Measurements from ENCODE around the gene LILRB5.
"Not testable (repeated sequence)": the region's sequence is repeated elsewhere in the genome, so short reads cannot be mapped to it uniquely, and the experiment has no call there.

Gene LILRB5

GRCh38 chr19:54274516-54274915 is 17.4 kb upstream of the LILRB5 start:
- not testable (repeated sequence) for DNase-seq

DNA sequence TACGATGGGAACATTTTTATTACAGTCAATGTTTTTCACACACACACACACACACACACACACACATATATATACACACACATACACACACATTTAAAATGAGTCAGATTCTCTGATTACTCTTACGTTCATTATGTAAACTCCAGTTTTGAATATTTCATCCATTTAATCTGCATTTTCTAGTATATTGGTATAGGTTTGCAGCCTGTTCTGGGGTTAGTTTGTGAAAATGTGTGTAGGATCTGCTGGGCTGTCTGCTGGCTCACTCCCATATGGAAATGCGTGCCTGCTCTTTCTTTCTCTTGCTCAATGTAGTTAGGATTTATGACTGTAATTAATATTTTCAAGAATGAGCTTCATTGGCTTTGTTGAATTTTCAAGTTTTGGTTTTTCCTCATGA is 16.7 kb upstream of the LILRB5 start:
- DNase-seq, result no peak

GRCh38 chr19:54272181-54272580 is 15.1 kb upstream of the LILRB5 start:
- DNase-seq, result not testable (repeated sequence)

DNA sequence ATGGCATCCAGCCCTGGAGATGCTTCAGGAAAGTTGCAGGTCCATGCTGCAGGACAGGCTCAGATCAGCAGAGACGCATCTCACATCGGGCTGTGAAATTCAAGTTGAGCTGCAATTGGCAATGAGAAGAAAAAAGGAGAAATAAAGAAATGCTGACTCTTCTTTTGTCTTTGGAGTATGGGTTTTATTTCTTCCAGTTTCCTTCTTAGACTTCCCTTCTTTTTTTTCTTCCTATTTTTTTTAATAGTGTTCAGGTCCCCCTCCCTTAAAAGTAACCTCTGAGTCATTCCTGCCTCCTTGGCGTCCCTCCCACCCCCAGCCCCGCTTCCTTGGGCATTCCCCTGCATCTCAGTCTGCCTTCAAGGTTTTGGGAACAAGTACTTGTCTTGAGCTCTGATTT is 14.5 kb upstream of the LILRB5 start:
- DNase-seq, result not testable (repeated sequence)

- DNase-seq, result no peak
These were observed 14.0 kb upstream of the LILRB5 start for GRCh38 chr19:54271106-54271505.

DNA sequence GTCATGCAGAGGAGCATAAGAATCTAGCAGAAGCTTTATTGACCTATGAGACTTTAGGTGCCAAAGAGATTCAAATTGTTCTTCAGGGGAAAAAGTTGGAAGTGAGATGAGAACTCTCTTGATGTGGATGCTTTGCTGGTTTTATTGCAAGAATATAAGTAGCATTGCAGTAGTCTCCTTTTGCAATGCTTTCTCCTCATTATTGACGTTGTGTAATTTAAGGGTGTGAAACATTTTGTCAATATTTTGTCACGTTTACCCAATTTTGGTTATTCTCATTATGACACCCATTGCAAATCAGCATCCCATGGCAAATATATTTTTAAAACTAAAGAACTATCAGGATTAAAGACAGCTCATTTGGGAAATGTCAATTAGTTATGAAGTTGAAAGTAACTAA is 11.9 kb upstream of the LILRB5 start:
- no peak for DNase-seq

- DNase-seq, result peak; percentile 67
These were observed 9.1 kb upstream of the LILRB5 start for GRCh38 chr19:54266133-54266532.

DNA sequence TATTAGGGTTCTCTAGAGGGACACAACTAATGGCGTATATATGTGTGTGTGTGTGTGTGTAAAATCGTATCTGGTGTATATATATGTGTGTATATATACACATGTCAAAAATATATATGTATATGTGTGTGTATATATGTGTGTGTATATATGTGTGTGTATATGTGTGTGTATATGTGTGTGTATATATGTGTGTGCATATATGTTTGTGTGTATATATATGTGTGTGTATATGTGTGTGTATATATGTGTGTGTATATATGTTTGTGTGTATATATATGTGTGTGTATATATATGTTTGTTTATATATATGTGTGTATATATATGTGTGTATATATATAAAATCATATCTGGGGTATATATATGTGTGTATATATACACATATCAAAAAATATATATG is 5.4 kb upstream of the LILRB5 start:
- no peak for DNase-seq

- no peak for DNase-seq
These were observed 5.0 kb upstream of the LILRB5 start for GRCh38 chr19:54262066-54262465.

- DNase-seq, result no peak
These were observed 590 bp downstream of the LILRB5 start for GRCh38 chr19:54256250-54257115.

GRCh38 chr19:54255105-54255775 is 1.8 kb downstream of the LILRB5 start:
- DNase-seq, result no peak

DNA sequence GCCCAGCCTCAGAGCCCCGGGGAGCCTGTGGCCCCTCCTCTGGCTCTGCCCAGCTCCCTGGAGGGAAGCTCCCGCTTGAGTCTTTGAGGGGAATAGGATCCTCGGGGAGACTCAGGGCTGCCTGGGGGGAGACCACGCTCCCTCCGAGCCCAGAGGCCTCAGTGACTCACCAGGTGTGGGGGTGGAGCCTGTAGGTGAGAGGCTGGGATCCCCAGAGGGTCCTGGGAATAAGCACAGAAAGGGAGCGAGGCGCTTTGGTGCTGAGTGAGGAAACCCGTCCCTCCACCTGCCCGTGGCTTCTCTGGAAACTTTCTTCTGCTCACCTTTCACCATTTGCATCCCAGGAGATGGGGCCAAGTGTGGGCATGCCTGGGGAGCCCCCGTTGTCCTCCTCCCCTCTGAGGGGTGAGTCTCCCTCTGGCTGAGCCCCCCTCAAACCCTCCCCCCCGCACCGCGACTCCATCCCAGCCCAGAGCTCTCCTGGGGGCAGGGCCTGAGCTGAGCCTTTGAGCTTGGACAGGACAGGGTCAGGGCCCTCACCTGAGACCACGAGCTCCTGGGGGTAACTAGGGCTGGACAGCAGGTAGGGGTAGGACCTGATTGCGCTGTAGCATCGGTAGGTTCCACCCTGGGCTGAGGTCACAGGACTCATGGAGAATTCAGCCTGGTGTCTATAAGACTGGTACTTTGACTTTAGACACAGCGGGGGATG is 2.7 kb downstream of the LILRB5 start:
- DNase-seq, result no peak

DNA sequence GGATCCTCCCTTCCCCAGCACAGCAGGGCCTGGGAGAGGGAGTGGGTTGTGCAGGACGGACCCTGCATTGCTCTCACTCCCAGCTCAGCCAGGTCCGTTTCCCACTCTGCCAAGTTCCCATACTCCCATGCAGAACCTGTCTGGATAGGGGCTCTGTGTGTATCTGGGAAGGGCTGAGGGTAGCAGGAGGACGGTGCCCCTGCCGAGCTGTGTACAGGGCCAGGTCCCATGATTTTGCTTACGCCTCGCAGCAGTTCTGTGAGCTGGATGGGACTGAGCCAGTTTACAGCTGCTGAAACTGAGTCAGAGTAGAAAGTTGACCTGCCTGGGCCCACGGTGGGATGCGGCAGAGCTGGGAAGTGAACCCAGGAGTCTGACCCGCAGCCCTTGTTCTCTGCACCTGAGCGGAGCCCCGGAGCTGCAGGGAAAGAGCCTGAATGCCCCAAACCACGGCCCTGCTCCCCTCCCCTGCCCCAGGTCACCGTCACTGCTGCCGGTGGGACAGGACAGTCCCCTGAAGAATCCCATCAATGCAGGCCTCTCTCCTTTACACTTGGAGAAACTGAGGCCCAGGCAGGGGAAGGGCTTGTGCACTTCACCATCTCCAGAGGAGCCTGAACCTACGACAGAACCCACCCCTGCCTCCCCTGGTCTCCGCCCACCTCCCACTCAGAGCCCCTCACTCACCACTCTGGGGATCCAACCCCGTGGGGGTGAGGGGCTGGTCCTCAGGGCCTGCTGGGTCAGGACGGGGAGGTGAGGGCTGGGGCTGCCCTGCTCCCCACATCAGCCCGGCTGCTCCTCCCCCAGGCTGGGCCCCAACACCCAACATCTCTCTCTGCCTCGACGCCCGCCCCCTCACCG is 3.5 kb downstream of the LILRB5 start:
- no peak for DNase-seq

- DNase-seq, result no peak
These were observed 4.2 kb downstream of the LILRB5 start for GRCh38 chr19:54252845-54253244.

DNA sequence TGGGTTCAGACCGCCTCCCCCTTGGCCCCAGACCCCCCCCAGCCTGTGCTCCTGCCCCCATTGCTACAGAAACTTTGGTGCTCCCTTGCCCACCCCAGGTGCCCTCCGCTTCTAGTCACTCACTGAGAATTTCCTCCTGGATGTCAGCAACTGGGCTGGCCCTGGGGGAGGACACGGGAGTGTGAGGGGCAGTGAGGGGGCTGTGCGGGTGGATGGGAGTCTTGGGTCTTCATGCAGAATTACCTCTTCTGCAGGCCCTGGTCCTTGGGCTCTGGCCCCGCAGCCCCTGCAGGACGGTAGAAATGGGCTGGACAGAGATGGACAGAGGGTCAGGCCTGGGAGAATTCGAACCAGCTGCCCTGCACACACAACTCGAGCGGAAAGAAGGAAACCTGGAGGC is 4.8 kb downstream of the LILRB5 start:
- DNase-seq, result no peak

- peak; percentile 64 for DNase-seq
These were observed 9.0 kb downstream of the LILRB5 start for GRCh38 chr19:54248016-54248601.

- no peak for DNase-seq
These were observed 9.8 kb downstream of the LILRB5 start for GRCh38 chr19:54247106-54247930.

- DNase-seq, result no peak
These were observed 11.1 kb downstream of the LILRB5 start for GRCh38 chr19:54245936-54246335.

GRCh38 chr19:54243809-54244208 is 13.3 kb downstream of the LILRB5 start:
- DNase-seq, result not testable (repeated sequence)

GRCh38 chr19:54242646-54243045 is 14.4 kb downstream of the LILRB5 start, which contains the start of gene LILRA6:
Gene LILRA6, minus strand, starts transcription at chr19:54242790.
- not testable (repeated sequence) for DNase-seq

GRCh38 chr19:54242234-54242633 is 14.8 kb downstream of the LILRB5 start:
- DNase-seq, result not testable (repeated sequence)

Data from activated CD4-positive, alpha-beta T cell treated with anti-CD3 and anti-CD28 coated beads, Interleukin-2, amount 50 U/mL, for 16 hours (primary cell).